A549 (cell line): ENCODE measurements around the gene ZNF664. TPM values are rescaled to one million over a fixed set of nuclear protein-coding genes. Genes with fewer than 3 reads are reported as not detected.
A peak's percentile ranks its signal among the peaks of the same experiment; 100 is the strongest.

Experiments used
- ATAC-seq, 2 experiments: fragments of 200-7000 bp in 1 of 2; fragments of >200 bp in 1 of 2; cut with Nextera tagmentation in 1 of 2; cut with Tn5 transposase in 1 of 2; 3 replicates each; pipeline versions ENCODE4 v1.8.0 to v1.9.1; 2018 to 2020; ENCODE audit warnings: mild to moderate bottlenecking in 1 of 2, moderate library complexity in 1 of 2
- CTCF ChIA-PET: fragments of 300-600 bp; sonication (Branson Sonifier 250); formaldehyde crosslinking; extraction: SDS; loops from one replicate; lab custom pipeline; 2021; ENCODE audit warnings: antibody characterized with exemption, inconsistent platforms; lab: Yijun Ruan, JAX
- POLR2A ChIA-PET: fragments of 350-600 bp; formaldehyde crosslinking; extraction: SDS; loops from one replicate; lab custom pipeline; 2021; ENCODE audit warnings: antibody characterized with exemption, inconsistent platforms; lab: Yijun Ruan, JAX
- DNase-seq, 2 experiments: peaks; one replicate each; pipeline versions ENCODE4 v3.0.0 to v3.0.0-alpha.2; 2011 to 2016; ENCODE audit warnings: low read depth in 1 of 2, low spot score in 1 of 2
- FAIRE-seq: peaks from 2 replicates; lab custom pipeline; 2011; peaks lifted over from hg19 to GRCh38; lab: Jason Lieb, UNC
- H3K27ac ChIP-seq, 2 experiments: fragments of >200 bp; sonication (Bioruptor Twin); formaldehyde crosslinking; 3 replicates each; pipeline ENCODE4 v1.5.1; 2016 to 2017
- H3K4me1 ChIP-seq: fragments of >200 bp; sonication (Bioruptor Twin); formaldehyde crosslinking; 3 replicates; pipeline ENCODE4 v1.6.1; 2016
- H3K4me2 ChIP-seq: fragments of >200 bp; sonication (Bioruptor Twin); formaldehyde crosslinking; 3 replicates; pipeline ENCODE4 v1.6.1; 2016
- H3K4me3 ChIP-seq: fragments of >200 bp; sonication (Bioruptor Twin); formaldehyde crosslinking; 3 replicates; pipeline ENCODE4 v1.5.1; 2016
- H3K9me3 ChIP-seq: fragments of >200 bp; sonication (Bioruptor Twin); formaldehyde crosslinking; 3 replicates; pipeline ENCODE4 v1.6.1; 2016
- BHLHE40 ChIP-seq: IDR thresholded peaks from 2 replicates; pipeline ENCODE4 v1.6.1; 2012; ENCODE audit warnings: low read depth, low read length, inconsistent platforms
- CBX8 ChIP-seq: fragments of 200-600 bp; sonication (generic); IDR thresholded peaks from 2 replicates; pipeline ENCODE4 v1.6.1; 2016
- CEBPB ChIP-seq, 2 experiments: fragments of >200 bp in 1 of 2; sonication (Bioruptor Twin) in 1 of 2; formaldehyde crosslinking in 1 of 2; IDR thresholded peaks; 2 replicates each; pipeline ENCODE4 v1.6.1; 2012 to 2016
- FOXS1 ChIP-seq: fragments of 250-450 bp; sonication (Bioruptor Pico); IDR thresholded peaks from 2 replicates; pipeline ENCODE4 v1.5.0; 2020; ENCODE audit warnings: mild to moderate bottlenecking, moderate library complexity
- GATA3 ChIP-seq: IDR thresholded peaks from 2 replicates; pipeline ENCODE4 v1.6.1; 2012; ENCODE audit warnings: borderline replicate concordance
- HDAC2 ChIP-seq: fragments of 200-600 bp; sonication (generic); IDR thresholded peaks from 2 replicates; pipeline ENCODE4 v1.6.1; 2016
- HOXB5 ChIP-seq: fragments of 250-450 bp; sonication (Bioruptor Pico); IDR thresholded peaks from 2 replicates; pipeline ENCODE4 v1.5.0; 2020; ENCODE audit warnings: mild to moderate bottlenecking, moderate library complexity
- JUN ChIP-seq, 2 experiments: fragments of >200 bp; sonication (Bioruptor Twin); formaldehyde crosslinking; IDR thresholded peaks; 2 replicates in 1 of 2; 3 replicates in 1 of 2; pipeline ENCODE4 v1.6.1; 2016 to 2017
- JUNB ChIP-seq: fragments of >200 bp; sonication (Bioruptor Twin); formaldehyde crosslinking; IDR thresholded peaks from 2 replicates; pipeline ENCODE4 v1.6.1; 2016
- KDM1A ChIP-seq: fragments of 200-600 bp; sonication (generic); IDR thresholded peaks from 2 replicates; pipeline ENCODE4 v1.6.1; 2016; ENCODE audit warnings: low read depth, mild to moderate bottlenecking
- KDM5A ChIP-seq: fragments of 200-600 bp; sonication (generic); IDR thresholded peaks from 2 replicates; pipeline ENCODE4 v1.6.1; 2016; ENCODE audit warnings: antibody characterized with exemption, mild to moderate bottlenecking
- MYC ChIP-seq: IDR thresholded peaks from 2 replicates; pipeline ENCODE4 v1.6.1; 2012; ENCODE audit warnings: mild to moderate bottlenecking, inconsistent platforms, low read length, improper control_type of control experiment, borderline replicate concordance
- PHF8 ChIP-seq: fragments of 200-600 bp; sonication (generic); IDR thresholded peaks from 2 replicates; pipeline ENCODE4 v1.6.1; 2016; ENCODE audit warnings: low read depth, mild to moderate bottlenecking, antibody characterized with exemption, moderate library complexity, borderline replicate concordance
- POLR2A ChIP-seq: IDR thresholded peaks from 2 replicates; pipeline ENCODE4 v1.6.1; 2012; ENCODE audit warnings: mild to moderate bottlenecking, low read length
- POLR2AphosphoS2 ChIP-seq: conservative IDR thresholded peaks from 2 replicates; pipeline ENCODE4 v1.6.1; 2012; ENCODE audit warnings: low read length, improper control_type of control experiment, inconsistent platforms
- RAD21 ChIP-seq, 2 experiments: fragments of >200 bp in 1 of 2; sonication (Bioruptor Twin) in 1 of 2; formaldehyde crosslinking in 1 of 2; IDR thresholded peaks in 1 of 2; conservative IDR thresholded peaks in 1 of 2; 2 replicates in 1 of 2; 3 replicates in 1 of 2; pipeline ENCODE4 v1.6.1; 2012 to 2018; ENCODE audit warnings: inconsistent platforms in 1 of 2
- ZC3H11A ChIP-seq: fragments of 450-650 bp; IDR thresholded peaks from 2 replicates; pipeline ENCODE4 v1.6.1; 2014; ENCODE audit warnings: antibody characterized with exemption, mild to moderate bottlenecking
- ZNF302 ChIP-seq: fragments of 250-450 bp; sonication (Bioruptor Pico); IDR thresholded peaks from 2 replicates; pipeline ENCODE4 v1.9.0; 2021; ENCODE audit warnings: inconsistent platforms, mild to moderate bottlenecking, moderate library complexity
- ZSCAN20 ChIP-seq: fragments of 250-450 bp; sonication (Bioruptor Pico); IDR thresholded peaks from 2 replicates; pipeline ENCODE4 v1.8.0; 2022; ENCODE audit warnings: mild to moderate bottlenecking, moderate library complexity
- WGBS: methylation state at CpG from one replicate; pipeline ENCODE4 v1.1.6; 2017; ENCODE audit errors: missing lambda C conversion rate; 5-methylcytosine and 5-hydroxymethylcytosine counted together
- polyA plus RNA-seq, 4 experiments: library from polyadenylated mRNA; depleted of rRNA in 3 of 4; stranded (reverse); fragments of >200 nt; fragmentation: RNase III in 1 of 4; extraction: RNeasy Plus Mini Kit Qiagen cat#74134 plus additional on column Dnase treatment in 1 of 4; gene quantifications; 2 replicates in 3 of 4; 3 replicates in 1 of 4; pipeline ENCODE4 v1.2.3, GENCODE V29; 2011 to 2017
- TF ChIP-seq, protein P1 (sequence below): fragments of >200 bp; sonication (Bioruptor Twin); formaldehyde crosslinking; IDR thresholded peaks from 2 replicates; pipeline ENCODE4 v1.6.1; 2016
- TF ChIP-seq, protein P2 (sequence below): fragments of 250-450 bp; sonication (Bioruptor Pico); IDR thresholded peaks from 2 replicates; pipeline ENCODE4 v1.5.0; 2020; ENCODE audit warnings: low read depth, mild to moderate bottlenecking, moderate library complexity
- TF ChIP-seq, protein P3 (sequence below): IDR thresholded peaks from 2 replicates; pipeline ENCODE4 v1.6.1; 2012
- TF ChIP-seq, protein P4 (sequence below): fragments of >200 bp; sonication (Bioruptor Twin); formaldehyde crosslinking; IDR thresholded peaks from 3 replicates; pipeline ENCODE4 v1.6.1; 2016

Gene ZNF664
- polyA plus RNA-seq, 2 of the 4 experiments (the other 2 are of a cell fraction): 88.3 to 112 TPM

DNA sequence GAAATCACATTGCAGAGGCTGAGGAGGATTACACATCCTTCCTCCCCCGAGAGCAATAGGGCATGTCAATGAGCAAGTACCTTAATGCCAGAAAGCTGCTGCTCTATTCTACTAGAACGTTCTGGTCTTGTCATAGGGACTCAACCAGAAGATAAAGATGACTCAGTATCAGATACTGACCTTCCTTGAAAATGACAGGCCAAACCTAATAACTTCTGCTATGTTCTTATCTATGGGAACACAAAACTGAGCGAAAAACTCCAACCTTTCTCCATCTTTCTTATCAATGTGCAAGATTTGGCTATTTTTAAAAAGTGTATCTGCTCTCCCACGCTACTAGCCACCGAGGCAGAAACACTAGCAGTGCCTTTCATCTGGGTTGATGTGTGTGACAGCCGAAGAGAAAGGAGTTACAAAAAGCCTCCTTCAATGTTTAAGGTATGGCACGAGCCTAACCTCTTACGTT, 5.9 kb upstream of the ZNF664 start:
- WGBS: 89% methylated on average over 8 of the region's 8 CpGs
- ChIA-PET POLR2A (no interaction called here), CTCF (no interaction called here)
- Histone ChIP-seq H3K4me2 (no peak overlapping the region), H3K4me1 (peaks cover 29% of the 10 kb centered on the region; the same call in 2 of the 3 replicates), H3K9me3 (no peaks in the 10 kb centered on the region), H3K27ac (no peak overlapping the region), H3K4me3 (no peak overlapping the region)
- no peak for DNase-seq
- TF ChIP-seq, protein P1, sequence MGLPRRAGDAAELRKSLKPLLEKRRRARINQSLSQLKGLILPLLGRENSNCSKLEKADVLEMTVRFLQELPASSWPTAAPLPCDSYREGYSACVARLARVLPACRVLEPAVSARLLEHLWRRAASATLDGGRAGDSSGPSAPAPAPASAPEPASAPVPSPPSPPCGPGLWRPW: no peak
- TF ChIP-seq BHLHE40 (no peak), KDM5A (no peak), GATA3 (no peak), MYC (no peak), CBX8 (no peak), POLR2A (no peak), JUNB (no peak), RAD21 (conservative IDR thresholded peaks at IDR 0.05 in 1 of 2, IDR thresholded peaks at IDR 0.05 in 1 of 2) (no peak)
- TF ChIP-seq, protein P2, sequence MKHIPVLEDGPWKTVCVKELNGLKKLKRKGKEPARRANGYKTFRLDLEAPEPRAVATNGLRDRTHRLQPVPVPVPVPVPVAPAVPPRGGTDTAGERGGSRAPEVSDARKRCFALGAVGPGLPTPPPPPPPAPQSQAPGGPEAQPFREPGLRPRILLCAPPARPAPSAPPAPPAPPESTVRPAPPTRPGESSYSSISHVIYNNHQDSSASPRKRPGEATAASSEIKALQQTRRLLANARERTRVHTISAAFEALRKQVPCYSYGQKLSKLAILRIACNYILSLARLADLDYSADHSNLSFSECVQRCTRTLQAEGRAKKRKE (CRISPR knock-in tag): no peak
- ATAC-seq: no peak
- FAIRE-seq: no peak

DNA sequence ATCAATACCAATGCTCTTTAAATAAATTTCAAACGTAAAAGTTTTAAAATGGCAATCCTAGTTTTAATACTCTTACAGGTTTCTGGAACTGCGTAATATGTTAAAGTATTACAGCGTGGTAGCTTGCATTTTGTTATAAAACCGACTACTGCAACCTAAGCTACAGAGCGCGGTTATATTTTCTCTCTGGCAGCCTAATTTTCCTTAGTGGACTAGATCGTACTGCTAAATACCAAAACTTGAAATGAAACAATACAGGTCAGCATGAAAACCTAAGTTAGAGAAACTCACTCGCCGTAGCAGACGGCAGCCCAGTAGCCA, 1.6 kb upstream of the ZNF664 start:
- ChIA-PET POLR2A (interaction anchor here (0.6 to 1.2 kb wide), 3 partner anchors 66 to 309 kb away, joined by 3 to 9 read pairs (median 5); no protein-coding TSS in a partner anchor), CTCF (no interaction called here)
- H3K4me1 ChIP-seq: peaks cover 39% of the 10 kb centered on the region
- FAIRE-seq: no peak
- no peaks in the 10 kb centered on the region for H3K9me3 ChIP-seq
- H3K4me2 ChIP-seq: peak overlapping the region; percentile 72
- H3K27ac ChIP-seq: peak overlapping the region; percentile 89 to 96
- peak overlapping the region; percentile 83 for H3K4me3 ChIP-seq
- no peak for TF ChIP-seq ZNF302 (CRISPR knock-in tag)
- TF ChIP-seq HDAC2: no peak
- TF ChIP-seq ZSCAN20: no peak
- no peak for TF ChIP-seq POLR2AphosphoS2
- TF ChIP-seq MYC: no peak
- no peak for TF ChIP-seq RAD21 (conservative IDR thresholded peaks at IDR 0.05 in 1 of 2, IDR thresholded peaks at IDR 0.05 in 1 of 2)
- TF ChIP-seq FOXS1 (CRISPR knock-in tag): no peak
- TF ChIP-seq, protein P3, sequence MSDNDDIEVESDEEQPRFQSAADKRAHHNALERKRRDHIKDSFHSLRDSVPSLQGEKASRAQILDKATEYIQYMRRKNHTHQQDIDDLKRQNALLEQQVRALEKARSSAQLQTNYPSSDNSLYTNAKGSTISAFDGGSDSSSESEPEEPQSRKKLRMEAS: no peak
- no peak for TF ChIP-seq HOXB5 (CRISPR knock-in tag)
- TF ChIP-seq CEBPB (IDR thresholded peaks at IDR 0.05): no peak
- TF ChIP-seq CBX8: no peak
- no peak for TF ChIP-seq JUN (IDR thresholded peaks at IDR 0.05)
- TF ChIP-seq KDM1A: no peak
- TF ChIP-seq, protein P4, sequence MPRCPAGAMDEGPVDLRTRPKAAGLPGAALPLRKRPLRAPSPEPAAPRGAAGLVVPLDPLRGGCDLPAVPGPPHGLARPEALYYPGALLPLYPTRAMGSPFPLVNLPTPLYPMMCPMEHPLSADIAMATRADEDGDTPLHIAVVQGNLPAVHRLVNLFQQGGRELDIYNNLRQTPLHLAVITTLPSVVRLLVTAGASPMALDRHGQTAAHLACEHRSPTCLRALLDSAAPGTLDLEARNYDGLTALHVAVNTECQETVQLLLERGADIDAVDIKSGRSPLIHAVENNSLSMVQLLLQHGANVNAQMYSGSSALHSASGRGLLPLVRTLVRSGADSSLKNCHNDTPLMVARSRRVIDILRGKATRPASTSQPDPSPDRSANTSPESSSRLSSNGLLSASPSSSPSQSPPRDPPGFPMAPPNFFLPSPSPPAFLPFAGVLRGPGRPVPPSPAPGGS: no peak
- ATAC-seq: no peak
- 44% methylated on average over 10 of the region's 10 CpGs for WGBS
- DNase-seq: no peak

DNA sequence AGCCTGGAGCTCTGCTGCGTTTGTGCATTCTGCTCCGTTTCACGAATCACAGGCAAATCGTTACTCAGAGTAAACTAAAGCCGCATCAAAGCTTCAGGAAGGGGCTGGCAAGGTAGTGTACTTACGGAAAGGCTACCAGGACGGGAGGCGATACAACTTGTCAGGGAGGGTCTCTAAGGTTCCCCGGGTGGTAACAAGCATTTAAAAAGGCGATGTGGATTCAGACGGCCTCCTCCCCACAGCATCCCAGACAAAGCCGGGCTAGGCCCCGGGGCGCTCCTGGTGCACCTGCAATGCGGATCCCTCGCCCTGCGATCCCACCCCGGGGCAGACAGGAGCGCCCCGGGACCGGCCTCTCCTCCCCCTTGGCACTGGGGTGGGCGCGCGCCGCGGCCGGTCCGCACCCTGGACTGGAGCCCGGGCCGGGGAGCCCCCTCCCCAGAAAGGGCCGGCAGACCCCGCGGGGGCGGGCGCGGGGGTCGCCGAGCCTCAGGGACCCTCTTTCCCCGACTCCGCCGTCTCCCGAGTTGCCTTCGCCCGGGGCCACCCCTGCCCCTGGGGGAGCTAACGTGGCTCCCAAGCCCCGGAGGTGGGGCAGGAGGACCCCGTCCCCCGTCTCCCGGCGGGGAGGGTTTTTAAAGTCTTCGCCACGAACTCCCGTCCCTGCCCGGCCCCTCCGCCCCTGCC, 1.1 kb upstream of the ZNF664 start:
- no peak for TF ChIP-seq ZC3H11A
- peak; percentile 51; the same call in 1 of the 2 replicates for TF ChIP-seq PHF8
- H3K9me3 ChIP-seq: no peaks in the 10 kb centered on the region
- H3K27ac ChIP-seq: peak overlapping the region; percentile 89 to 96
- DNase-seq (peak; percentile 50 to 52), FAIRE-seq (no peak), ATAC-seq (peak; percentile 51 to 64)
- peak overlapping the region; percentile 72 for H3K4me2 ChIP-seq
- H3K4me3 ChIP-seq: peak overlapping the region; percentile 83
- CTCF ChIA-PET: no interaction called here
- POLR2A ChIA-PET: interaction anchor here (0.6 to 1.7 kb wide), 4 partner anchors 9 to 310 kb away, joined by 3 to 9 read pairs (median 5); no protein-coding TSS in a partner anchor
- H3K4me1 ChIP-seq: peaks cover 39% of the 10 kb centered on the region
- WGBS: 3% methylated on average over 20 of the region's 55 CpGs
